Lung (tissue), 12 donors: Measurements from ENCODE around the gene ZNF470. TPM values are rescaled to one million over a fixed set of nuclear protein-coding genes. Genes with fewer than 3 reads are reported as not detected.

Source experiments
- ATAC-seq: fragments of 200-7000 bp; cut with Tn5 transposase; one replicate; pipeline ENCODE4 v1.9.1; 2020; ENCODE audit warnings: moderate number of reproducible peaks; ENCODE audit not compliant: insufficient read depth, low FRiP score
- DNase-seq, 3 donors: peaks; one replicate each; pipeline ENCODE4 v3.0.0-alpha.2; 2013 to 2017
- H3K27ac ChIP-seq, 2 donors: one replicate each; pipeline ENCODE4 v1.5.1; 2013; ENCODE audit warnings: mild to moderate bottlenecking in 2 of 2, moderate library complexity in 2 of 2, control low read depth in 1 of 2, inconsistent platforms in 1 of 2, low read depth in 1 of 2, low read length in 1 of 2
- H3K27me3 ChIP-seq, 3 donors: one replicate each; pipeline ENCODE4 v1.5.1; 2013; ENCODE audit warnings: low read length in 2 of 3; ENCODE audit not compliant: control insufficient read depth in 3 of 3, insufficient read depth in 3 of 3
- H3K36me3 ChIP-seq, 4 donors: one replicate each; pipeline ENCODE4 v1.5.1; 2013; ENCODE audit warnings: low read length in 4 of 4, mild to moderate bottlenecking in 1 of 4, moderate library complexity in 1 of 4; ENCODE audit not compliant: control insufficient read depth in 4 of 4, insufficient read depth in 4 of 4
- H3K4me1 ChIP-seq, 5 donors: one replicate each; pipeline ENCODE4 v1.5.1; 2013; ENCODE audit warnings: low read length in 5 of 5, mild to moderate bottlenecking in 2 of 5, moderate library complexity in 1 of 5; ENCODE audit not compliant: control insufficient read depth in 5 of 5, insufficient read depth in 5 of 5
- H3K4me3 ChIP-seq: one replicate; pipeline ENCODE4 v1.5.1; 2013; ENCODE audit warnings: mild to moderate bottlenecking, control low read depth, moderate library complexity
- H3K9ac ChIP-seq, 2 donors: one replicate each; pipeline ENCODE4 v1.5.1; 2013; ENCODE audit warnings: low read length in 2 of 2, control low read depth in 1 of 2; ENCODE audit not compliant: insufficient read depth in 1 of 2
- H3K9me3 ChIP-seq, 4 donors: one replicate each; pipeline ENCODE4 v1.5.1; 2013; ENCODE audit warnings: low read length in 3 of 4, mild to moderate bottlenecking in 1 of 4, moderate library complexity in 1 of 4; ENCODE audit not compliant: control insufficient read depth in 4 of 4, insufficient read depth in 3 of 4
- WGBS, 2 donors: extraction: QIAGEN DNeasy Blood & Tissue Kit; methylation state at CpG; one replicate each; pipeline ENCODE4 v1.1.7; 2013; 5-methylcytosine and 5-hydroxymethylcytosine counted together
- polyA plus RNA-seq, 2 donors: library from polyadenylated mRNA; stranded (reverse); fragments of 200-250 nt; gene quantifications; one replicate each; pipeline ENCODE4 v1.2.1, GENCODE V29; 2013
- total RNA-seq, 2 donors: library from RNA; depleted of rRNA in 1 of 2; stranded (reverse); fragments of >200 nt in 1 of 2; gene quantifications; one replicate each; pipeline ENCODE4 v1.2.1, GENCODE V29; 2014 to 2021
- TF ChIP-seq, protein P1 (sequence below): IDR thresholded peaks from 2 replicates; pipeline ENCODE4 v1.5.1; 2012; ENCODE audit warnings: mild to moderate bottlenecking; ENCODE audit errors: control extremely low read depth, extremely low read depth
- donor health status: control.
- donor health status: control.
- donor health status: Bipolar disorder and iron deficiency.
- donor health status: healthy.
- donor health status: DM: yes; HTN: yes; CAD: no.

ZNF470 gene
- total and polyA plus RNA-seq, 4 donors = 1.2 to 4.5 (median 3.5) TPM

GRCh38 chr19:56603829-56604228, 36.6 kb downstream of the ZNF470 start:
- H3K9me3 ChIP-seq = peaks cover 0 to 37% (median 25%) of the 10 kb centered on the region in 4 donors
- H3K4me3 ChIP-seq = no peak overlapping the region
- peaks cover 0 to 55% (median 19%) of the 10 kb centered on the region in 4 donors for H3K36me3 ChIP-seq

GRCh38 chr19:56608274-56608964, 41.2 kb downstream of the ZNF470 start:
- DNase-seq = no peak
- no peak overlapping the region for H3K4me3 ChIP-seq
- H3K9me3 ChIP-seq = peaks cover 0 to 49% (median 31%) of the 10 kb centered on the region in 4 donors
- no peak for ATAC-seq
- WGBS, 2 donors = 80 to 92% methylated on average over 8 of the region's 8 CpGs
- no peak overlapping the region for H3K27ac ChIP-seq
- TF ChIP-seq, protein P1, sequence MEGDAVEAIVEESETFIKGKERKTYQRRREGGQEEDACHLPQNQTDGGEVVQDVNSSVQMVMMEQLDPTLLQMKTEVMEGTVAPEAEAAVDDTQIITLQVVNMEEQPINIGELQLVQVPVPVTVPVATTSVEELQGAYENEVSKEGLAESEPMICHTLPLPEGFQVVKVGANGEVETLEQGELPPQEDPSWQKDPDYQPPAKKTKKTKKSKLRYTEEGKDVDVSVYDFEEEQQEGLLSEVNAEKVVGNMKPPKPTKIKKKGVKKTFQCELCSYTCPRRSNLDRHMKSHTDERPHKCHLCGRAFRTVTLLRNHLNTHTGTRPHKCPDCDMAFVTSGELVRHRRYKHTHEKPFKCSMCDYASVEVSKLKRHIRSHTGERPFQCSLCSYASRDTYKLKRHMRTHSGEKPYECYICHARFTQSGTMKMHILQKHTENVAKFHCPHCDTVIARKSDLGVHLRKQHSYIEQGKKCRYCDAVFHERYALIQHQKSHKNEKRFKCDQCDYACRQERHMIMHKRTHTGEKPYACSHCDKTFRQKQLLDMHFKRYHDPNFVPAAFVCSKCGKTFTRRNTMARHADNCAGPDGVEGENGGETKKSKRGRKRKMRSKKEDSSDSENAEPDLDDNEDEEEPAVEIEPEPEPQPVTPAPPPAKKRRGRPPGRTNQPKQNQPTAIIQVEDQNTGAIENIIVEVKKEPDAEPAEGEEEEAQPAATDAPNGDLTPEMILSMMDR = no peak
- H3K4me1 ChIP-seq = peaks cover 0 to 6% (median 0%) of the 10 kb centered on the region in 5 donors
- H3K9ac ChIP-seq = no peak overlapping the region
- no peaks in the 10 kb centered on the region for H3K27me3 ChIP-seq
- H3K36me3 ChIP-seq = peaks cover 0 to 41% (median 14%) of the 10 kb centered on the region in 4 donors

More at GRCh38 chr19:56603829-56604228, 36.6 kb downstream of the ZNF470 start:
- WGBS, 2 donors = 78 to 79% methylated on average over 6 of the region's 6 CpGs
- ATAC-seq (no peak), DNase-seq (no peak)
- TF ChIP-seq, protein P1 = no peak
- Histone ChIP-seq H3K4me1 (peaks cover 0 to 12% (median 0%) of the 10 kb centered on the region in 5 donors), H3K9ac (no peak overlapping the region), H3K27ac (no peak overlapping the region), H3K27me3 (no peaks in the 10 kb centered on the region)

- Histone ChIP-seq H3K27ac (no peak overlapping the region), H3K27me3 (no peaks in the 10 kb centered on the region), H3K4me1 (peaks cover 0 to 3% (median 0%) of the 10 kb centered on the region in 5 donors), H3K9me3 (peaks cover 0 to 40% (median 22%) of the 10 kb centered on the region in 4 donors), H3K36me3 (peaks cover 0 to 19% (median 10%) of the 10 kb centered on the region in 4 donors), H3K9ac (no peak overlapping the region), H3K4me3 (no peak overlapping the region)
- TF ChIP-seq, protein P1 = no peak
- ATAC-seq (no peak), DNase-seq (no peak)
- WGBS, 2 donors = 79 to 80% methylated on average over 8 of the region's 8 CpGs
These were observed 44.0 kb downstream of the ZNF470 start for GRCh38 chr19:56611288-56611687.
